Upper lobe of right lung (tissue), 1 donor: ENCODE data around the gene SMOC2. TPM values are rescaled to one million over a fixed set of nuclear protein-coding genes. Genes with fewer than 3 reads are reported as not detected.

ENCODE experiments used
- ATAC-seq: fragments of 200-7000 bp; cut with Tn5 transposase; one replicate; pipeline ENCODE4 v1.9.1; 2020; ENCODE audit warnings: mild to moderate bottlenecking, moderate library complexity
- DNase-seq: peaks from one replicate; pipeline ENCODE4 v3.0.0-alpha.2; 2020
- H3K27ac ChIP-seq: fragments of 200-600 bp; one replicate; pipeline ENCODE4 v1.8.0; 2022
- H3K27me3 ChIP-seq: fragments of 200-600 bp; one replicate; pipeline ENCODE4 v1.8.0; 2022; ENCODE audit warnings: mild to moderate bottlenecking
- H3K36me3 ChIP-seq: fragments of 200-600 bp; one replicate; pipeline ENCODE4 v1.8.0; 2022
- H3K4me1 ChIP-seq: fragments of 200-600 bp; one replicate; pipeline ENCODE4 v1.8.0; 2022
- H3K4me3 ChIP-seq: fragments of 200-600 bp; one replicate; pipeline ENCODE4 v1.8.0; 2022; ENCODE audit warnings: mild to moderate bottlenecking
- H3K9me3 ChIP-seq: fragments of 200-600 bp; one replicate; pipeline ENCODE4 v1.8.0; 2022
- intact Hi-C: fragments of 100-400 bp; cut with DNase I; formaldehyde crosslinking; loops from one replicate; pipeline ENCODE4 v1.11.0; 2022
- total RNA-seq: library from RNA; stranded (reverse); fragmentation: NEBNext Ultra II Directional; extraction: Animal tissue kit (Norgen Biotek cat#: 25700); gene quantifications from one replicate; pipeline ENCODE4 v1.2.1, GENCODE V29; 2021
- TF ChIP-seq, protein P1 (sequence below): fragments of 200-600 bp; IDR thresholded peaks from one replicate; pipeline ENCODE4 v1.8.0; 2022; ENCODE audit warnings: antibody characterized with exemption
- donor health status: DM: no; HTN: yes; CAD: no; lungs with severe emphysema.

Gene SMOC2
- total RNA-seq, 1 donor from 2014 or later, result 33.1 TPM

DNA sequence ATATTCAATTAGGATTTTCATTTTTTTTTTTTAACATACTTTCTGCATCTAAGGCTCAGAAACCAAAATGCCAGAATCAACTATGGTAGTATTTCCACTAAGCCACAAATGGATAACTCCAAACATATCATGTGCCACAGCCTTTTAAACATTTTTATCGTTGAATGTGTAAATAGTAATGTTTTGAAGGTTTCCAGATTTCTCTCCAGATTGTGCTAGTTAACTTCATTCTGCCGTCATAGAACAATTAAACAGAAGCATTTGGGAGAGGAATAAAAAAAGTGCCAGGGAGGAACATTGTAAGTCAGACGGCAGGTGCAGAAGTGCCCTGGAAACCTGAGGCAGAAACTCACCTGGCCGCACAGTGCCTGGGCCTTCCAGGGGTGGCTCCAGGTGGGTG lies 23.6 kb downstream of the SMOC2 start:
- Histone ChIP-seq H3K9me3 (no peaks in the 10 kb centered on the region), H3K27ac (no peak overlapping the region), H3K4me3 (no peak overlapping the region), H3K4me1 (no peaks in the 10 kb centered on the region), H3K27me3 (no peaks in the 10 kb centered on the region), H3K36me3 (no peaks in the 10 kb centered on the region)
- DNase-seq (no peak), ATAC-seq (no peak)
- intact Hi-C loops, result no loop called here
- TF ChIP-seq, protein P1, sequence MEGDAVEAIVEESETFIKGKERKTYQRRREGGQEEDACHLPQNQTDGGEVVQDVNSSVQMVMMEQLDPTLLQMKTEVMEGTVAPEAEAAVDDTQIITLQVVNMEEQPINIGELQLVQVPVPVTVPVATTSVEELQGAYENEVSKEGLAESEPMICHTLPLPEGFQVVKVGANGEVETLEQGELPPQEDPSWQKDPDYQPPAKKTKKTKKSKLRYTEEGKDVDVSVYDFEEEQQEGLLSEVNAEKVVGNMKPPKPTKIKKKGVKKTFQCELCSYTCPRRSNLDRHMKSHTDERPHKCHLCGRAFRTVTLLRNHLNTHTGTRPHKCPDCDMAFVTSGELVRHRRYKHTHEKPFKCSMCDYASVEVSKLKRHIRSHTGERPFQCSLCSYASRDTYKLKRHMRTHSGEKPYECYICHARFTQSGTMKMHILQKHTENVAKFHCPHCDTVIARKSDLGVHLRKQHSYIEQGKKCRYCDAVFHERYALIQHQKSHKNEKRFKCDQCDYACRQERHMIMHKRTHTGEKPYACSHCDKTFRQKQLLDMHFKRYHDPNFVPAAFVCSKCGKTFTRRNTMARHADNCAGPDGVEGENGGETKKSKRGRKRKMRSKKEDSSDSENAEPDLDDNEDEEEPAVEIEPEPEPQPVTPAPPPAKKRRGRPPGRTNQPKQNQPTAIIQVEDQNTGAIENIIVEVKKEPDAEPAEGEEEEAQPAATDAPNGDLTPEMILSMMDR, result no peak

DNA sequence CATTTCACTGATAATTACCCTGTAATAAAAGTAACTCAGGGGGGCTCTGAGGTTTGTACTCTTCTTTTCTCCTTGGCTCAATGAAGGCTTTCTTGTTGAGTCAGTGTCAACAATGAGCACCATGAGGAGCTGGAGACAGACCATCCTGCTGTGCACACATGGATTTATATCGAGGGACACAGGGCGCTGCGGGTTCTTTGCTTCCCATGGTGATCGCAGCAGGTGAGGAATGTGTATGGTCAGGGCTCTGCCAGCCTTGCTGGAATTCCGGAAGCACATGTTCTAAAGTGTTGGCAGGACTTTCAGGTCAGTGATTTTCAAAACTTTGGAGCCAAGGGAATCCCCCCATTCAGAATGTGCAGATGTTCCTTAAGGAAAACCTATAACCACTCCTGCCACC lies 27.1 kb downstream of the SMOC2 start:
- Histone ChIP-seq H3K4me1 (no peaks in the 10 kb centered on the region), H3K9me3 (no peaks in the 10 kb centered on the region), H3K4me3 (no peak overlapping the region), H3K27me3 (no peaks in the 10 kb centered on the region), H3K27ac (no peak overlapping the region), H3K36me3 (no peaks in the 10 kb centered on the region)
- intact Hi-C loops, result no loop called here
- TF ChIP-seq, protein P1, result no peak
- ATAC-seq, result no peak
- no peak for DNase-seq

DNA sequence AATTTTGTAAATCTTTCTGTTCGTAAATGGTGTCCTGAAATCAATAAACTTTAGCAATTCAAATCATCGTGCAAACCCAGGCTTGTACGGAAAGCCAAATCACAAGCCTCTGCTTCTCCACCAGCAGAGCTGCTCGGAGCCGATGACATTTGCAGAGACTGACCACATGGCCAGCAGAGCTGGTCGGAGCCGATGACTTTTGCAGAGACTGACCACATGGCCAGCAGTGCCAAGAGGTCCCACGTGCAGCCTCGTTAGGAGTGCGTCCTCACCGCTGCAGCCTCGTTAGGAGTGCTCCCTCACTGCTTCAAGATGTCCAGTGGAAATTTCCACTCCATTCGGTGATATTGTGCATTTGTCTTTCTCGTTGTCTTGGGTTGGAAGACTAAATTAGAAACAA lies 28.5 kb downstream of the SMOC2 start:
- Histone ChIP-seq H3K9me3 (no peaks in the 10 kb centered on the region), H3K27ac (no peak overlapping the region), H3K4me3 (no peak overlapping the region), H3K4me1 (no peaks in the 10 kb centered on the region), H3K36me3 (no peaks in the 10 kb centered on the region), H3K27me3 (no peaks in the 10 kb centered on the region)
- intact Hi-C loops, result no loop called here
- DNase-seq, result no peak
- ATAC-seq, result no peak
- TF ChIP-seq, protein P1, result no peak

DNA sequence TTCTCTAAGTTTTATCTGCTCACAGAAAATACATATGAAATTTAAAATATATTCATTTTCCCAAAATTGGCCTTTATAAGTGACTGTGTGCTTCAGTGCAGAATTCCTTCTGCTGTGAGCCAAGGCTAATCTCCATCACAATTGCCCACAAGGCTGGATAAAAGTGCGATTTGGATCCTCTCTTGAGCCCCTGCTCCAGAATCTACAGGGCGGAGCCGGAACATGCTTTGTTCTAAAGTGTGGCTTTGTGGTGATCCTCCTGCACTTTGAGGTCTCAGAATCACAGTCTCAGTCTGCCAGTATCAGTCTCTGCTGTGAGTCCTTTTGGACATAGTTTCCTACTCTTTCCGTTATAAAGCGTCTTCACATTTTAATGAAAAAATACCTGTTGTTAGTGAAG lies 28.9 kb downstream of the SMOC2 start:
- TF ChIP-seq, protein P1, result no peak
- H3K9me3 ChIP-seq, result no peaks in the 10 kb centered on the region
- no peaks in the 10 kb centered on the region for H3K4me1 ChIP-seq
- no peak overlapping the region for H3K4me3 ChIP-seq
- DNase-seq (no peak), ATAC-seq (no peak)
- no peak overlapping the region for H3K27ac ChIP-seq
- no peaks in the 10 kb centered on the region for H3K27me3 ChIP-seq
- H3K36me3 ChIP-seq, result no peaks in the 10 kb centered on the region
- intact Hi-C loops, result no loop called here

DNA sequence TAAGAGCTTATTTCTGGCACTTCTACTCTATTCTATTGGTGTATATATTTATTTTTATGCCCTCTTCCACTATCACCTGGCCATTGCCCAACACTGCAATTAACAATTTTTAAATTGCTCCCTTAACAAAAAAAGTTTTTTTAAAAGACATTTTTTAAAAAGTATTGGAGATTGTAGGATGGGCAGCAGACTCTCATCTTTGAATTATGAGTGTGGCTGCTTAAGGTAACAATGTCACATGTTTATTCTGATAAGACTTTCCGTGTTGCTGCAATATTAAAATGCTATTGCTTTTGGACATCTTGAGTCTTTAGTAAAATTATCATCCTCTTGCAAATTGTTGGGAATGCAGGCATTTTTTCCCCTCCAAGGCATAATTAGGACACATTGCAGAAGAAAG lies 31.4 kb downstream of the SMOC2 start:
- intact Hi-C loops, result no loop called here
- no peak for ATAC-seq
- no peak for DNase-seq
- no peaks in the 10 kb centered on the region for H3K27me3 ChIP-seq
- H3K4me1 ChIP-seq, result no peaks in the 10 kb centered on the region
- no peaks in the 10 kb centered on the region for H3K9me3 ChIP-seq
- H3K4me3 ChIP-seq, result no peak overlapping the region
- TF ChIP-seq, protein P1, result no peak
- no peaks in the 10 kb centered on the region for H3K36me3 ChIP-seq
- H3K27ac ChIP-seq, result no peak overlapping the region

DNA sequence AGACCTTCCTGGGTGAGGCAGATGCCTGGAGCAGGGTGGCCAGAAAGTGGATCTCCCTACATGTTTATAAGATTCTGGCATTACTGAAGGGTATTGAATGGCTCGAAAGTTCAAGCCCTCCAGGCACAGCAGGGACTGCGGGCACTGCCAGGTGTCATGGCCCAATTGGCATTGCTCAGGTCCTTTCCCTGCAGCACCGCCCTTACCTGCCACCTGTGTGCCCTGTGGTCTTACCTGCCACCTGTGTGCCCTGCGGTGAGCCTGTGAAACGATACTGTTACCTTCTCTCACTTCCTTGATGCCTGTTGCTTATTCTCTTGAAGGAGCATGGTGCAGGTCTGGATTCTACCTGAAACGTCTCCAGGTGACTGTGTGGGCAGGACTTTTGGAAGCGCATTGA lies 32.2 kb downstream of the SMOC2 start:
- intact Hi-C loops, result no loop called here
- no peaks in the 10 kb centered on the region for H3K9me3 ChIP-seq
- H3K27me3 ChIP-seq, result no peaks in the 10 kb centered on the region
- no peaks in the 10 kb centered on the region for H3K4me1 ChIP-seq
- H3K4me3 ChIP-seq, result no peak overlapping the region
- no peak for ATAC-seq
- no peak for DNase-seq
- H3K36me3 ChIP-seq, result no peaks in the 10 kb centered on the region
- H3K27ac ChIP-seq, result no peak overlapping the region
- TF ChIP-seq, protein P1, result no peak
